Measurements from ENCODE around the gene SUPV3L1. TPM values are rescaled to one million over a fixed set of nuclear protein-coding genes. Genes with fewer than 3 reads are reported as not detected.
"Not testable (repeated sequence)": the region's sequence is repeated elsewhere in the genome, so short reads cannot be mapped to it uniquely, and the experiment has no call there.

Gene SUPV3L1
- total and polyA plus RNA-seq, 4 donors: 14.1 to 21.7 (median 17.5) TPM

DNA sequence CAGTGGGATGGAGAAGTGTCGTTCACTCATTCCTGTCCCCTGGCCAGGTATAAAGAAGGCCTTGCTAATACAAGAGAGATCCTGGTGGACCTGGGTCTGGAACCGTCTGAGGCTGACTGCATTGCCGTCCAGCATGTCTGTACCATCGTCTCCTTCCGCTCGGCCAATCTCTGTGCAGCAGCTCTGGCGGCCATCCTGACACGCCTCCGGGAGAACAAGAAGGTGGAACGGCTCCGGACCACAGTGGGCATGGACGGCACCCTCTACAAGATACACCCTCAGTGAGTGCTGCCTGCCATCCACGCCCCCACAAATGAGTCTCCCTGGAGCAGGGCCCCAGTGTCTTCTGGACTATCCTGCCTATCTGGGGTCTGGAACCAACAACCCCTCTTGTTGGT is 67.3 kb downstream of the SUPV3L1 start:
- H3K9me3 ChIP-seq (ENCODE audit: control insufficient read depth in 4 of 4, low read length in 3 of 4): no peaks in the 10 kb centered on the region
- H3K27me3 ChIP-seq (ENCODE audit: control insufficient read depth in 4 of 4, insufficient read depth in 4 of 4, low read length in 3 of 4): no peaks in the 10 kb centered on the region
- H3K9ac ChIP-seq (ENCODE audit: low read depth in 1 of 2, low read length in 2 of 2): no peak overlapping the region
- TF ChIP-seq ATF3 (IDR thresholded peaks at IDR 0.05) (no peak), YY1 (IDR thresholded peaks at IDR 0.05) (no peak), TAF1 (conservative IDR thresholded peaks at IDR 0.05) (no peak), REST (IDR thresholded peaks at IDR 0.05) (no peak), JUND (IDR thresholded peaks at IDR 0.05) (no peak), EGR1 (IDR thresholded peaks at IDR 0.05; ENCODE audit: low read depth in 2 of 2) (no peak), NR2F2 (IDR thresholded peaks at IDR 0.05) (no peak)
- H3K27ac ChIP-seq (ENCODE audit: low read depth in 1 of 2, low read length in 2 of 2): no peak overlapping the region
- H3K4me1 ChIP-seq (ENCODE audit: control insufficient read depth in 4 of 4, insufficient read depth in 4 of 4, low read length in 3 of 4): no peaks in the 10 kb centered on the region
- WGBS: 96% methylated on average over 13 of the region's 13 CpGs
- no peak for DNase-seq (ENCODE audit: low spot score)
- H3K4me3 ChIP-seq (ENCODE audit: low read depth in 1 of 3, low read length in 3 of 3): no peak overlapping the region
- H3K36me3 ChIP-seq (ENCODE audit: control insufficient read depth in 4 of 4, insufficient read depth in 3 of 4, low read depth in 1 of 4, low read length in 3 of 4): no peaks in the 10 kb centered on the region

DNA sequence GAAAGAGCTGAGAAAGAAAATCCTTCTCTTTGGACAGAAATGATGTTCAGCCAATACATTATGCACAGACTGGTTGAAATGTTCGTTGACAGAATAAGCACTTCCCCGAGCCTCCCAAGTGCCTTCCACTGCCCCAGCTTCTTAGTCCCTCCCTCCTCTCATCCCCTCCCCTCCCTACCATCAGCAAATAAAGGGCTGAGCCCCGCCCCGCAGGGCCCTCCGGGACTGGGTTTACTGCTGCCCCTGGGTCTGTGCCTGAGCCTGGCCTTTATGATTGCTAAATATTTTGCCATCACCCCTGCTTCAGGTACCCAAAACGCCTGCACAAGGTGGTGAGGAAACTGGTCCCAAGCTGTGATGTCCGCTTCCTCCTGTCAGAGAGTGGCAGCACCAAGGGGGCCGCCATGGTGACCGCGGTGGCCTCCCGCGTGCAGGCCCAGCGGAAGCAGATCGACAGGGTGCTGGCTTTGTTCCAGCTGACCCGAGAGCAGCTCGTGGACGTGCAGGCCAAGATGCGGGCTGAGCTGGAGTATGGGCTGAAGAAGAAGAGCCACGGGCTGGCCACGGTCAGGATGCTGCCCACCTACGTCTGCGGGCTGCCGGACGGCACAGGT is 68.2 kb downstream of the SUPV3L1 start:
- 87% methylated on average over 24 of the region's 24 CpGs for WGBS
- H3K4me1 ChIP-seq (ENCODE audit: control insufficient read depth in 4 of 4, insufficient read depth in 4 of 4, low read length in 3 of 4): no peaks in the 10 kb centered on the region
- DNase-seq (ENCODE audit: low spot score): no peak
- no peak overlapping the region for H3K27ac ChIP-seq (ENCODE audit: low read depth in 1 of 2, low read length in 2 of 2)
- H3K9ac ChIP-seq (ENCODE audit: low read depth in 1 of 2, low read length in 2 of 2): no peak overlapping the region
- no peaks in the 10 kb centered on the region for H3K9me3 ChIP-seq (ENCODE audit: control insufficient read depth in 4 of 4, low read length in 3 of 4)
- no peak overlapping the region for H3K4me3 ChIP-seq (ENCODE audit: low read depth in 1 of 3, low read length in 3 of 3)
- H3K27me3 ChIP-seq (ENCODE audit: control insufficient read depth in 4 of 4, insufficient read depth in 4 of 4, low read length in 3 of 4): no peaks in the 10 kb centered on the region
- H3K36me3 ChIP-seq (ENCODE audit: control insufficient read depth in 4 of 4, insufficient read depth in 3 of 4, low read depth in 1 of 4, low read length in 3 of 4): no peaks in the 10 kb centered on the region
- TF ChIP-seq TAF1 (conservative IDR thresholded peaks at IDR 0.05) (no peak), FOXA1 (IDR thresholded peaks at IDR 0.05) (no peak), SP1 (IDR thresholded peaks at IDR 0.05) (no peak), HNF4G (IDR thresholded peaks at IDR 0.05) (no peak), YY1 (IDR thresholded peaks at IDR 0.05) (no peak)
- TF ChIP-seq, protein P1, sequence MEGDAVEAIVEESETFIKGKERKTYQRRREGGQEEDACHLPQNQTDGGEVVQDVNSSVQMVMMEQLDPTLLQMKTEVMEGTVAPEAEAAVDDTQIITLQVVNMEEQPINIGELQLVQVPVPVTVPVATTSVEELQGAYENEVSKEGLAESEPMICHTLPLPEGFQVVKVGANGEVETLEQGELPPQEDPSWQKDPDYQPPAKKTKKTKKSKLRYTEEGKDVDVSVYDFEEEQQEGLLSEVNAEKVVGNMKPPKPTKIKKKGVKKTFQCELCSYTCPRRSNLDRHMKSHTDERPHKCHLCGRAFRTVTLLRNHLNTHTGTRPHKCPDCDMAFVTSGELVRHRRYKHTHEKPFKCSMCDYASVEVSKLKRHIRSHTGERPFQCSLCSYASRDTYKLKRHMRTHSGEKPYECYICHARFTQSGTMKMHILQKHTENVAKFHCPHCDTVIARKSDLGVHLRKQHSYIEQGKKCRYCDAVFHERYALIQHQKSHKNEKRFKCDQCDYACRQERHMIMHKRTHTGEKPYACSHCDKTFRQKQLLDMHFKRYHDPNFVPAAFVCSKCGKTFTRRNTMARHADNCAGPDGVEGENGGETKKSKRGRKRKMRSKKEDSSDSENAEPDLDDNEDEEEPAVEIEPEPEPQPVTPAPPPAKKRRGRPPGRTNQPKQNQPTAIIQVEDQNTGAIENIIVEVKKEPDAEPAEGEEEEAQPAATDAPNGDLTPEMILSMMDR (IDR thresholded peaks at IDR 0.05; ENCODE audit: low read depth, low read length, missing input control): no peak

GRCh38 chr10:69250041-69250440 is 70.0 kb downstream of the SUPV3L1 start:
- Histone ChIP-seq H3K4me3 (ENCODE audit: low read depth in 1 of 3, low read length in 3 of 3) (no peak overlapping the region), H3K27ac (ENCODE audit: low read depth in 1 of 2, low read length in 2 of 2) (no peak overlapping the region), H3K27me3 (ENCODE audit: control insufficient read depth in 4 of 4, insufficient read depth in 4 of 4, low read length in 3 of 4) (no peaks in the 10 kb centered on the region), H3K36me3 (ENCODE audit: control insufficient read depth in 4 of 4, insufficient read depth in 3 of 4, low read depth in 1 of 4, low read length in 3 of 4) (no peaks in the 10 kb centered on the region), H3K4me1 (ENCODE audit: control insufficient read depth in 4 of 4, insufficient read depth in 4 of 4, low read length in 3 of 4) (no peaks in the 10 kb centered on the region), H3K9ac (ENCODE audit: low read depth in 1 of 2, low read length in 2 of 2) (no peak overlapping the region), H3K9me3 (ENCODE audit: control insufficient read depth in 4 of 4, low read length in 3 of 4) (no peaks in the 10 kb centered on the region)
- WGBS: 95% methylated on average over 14 of the region's 14 CpGs
- DNase-seq (ENCODE audit: low spot score): no peak
- no peak for TF ChIP-seq RAD21 (IDR thresholded peaks at IDR 0.05)
- no peak for TF ChIP-seq ATF3 (IDR thresholded peaks at IDR 0.05)
- TF ChIP-seq NR2F2 (IDR thresholded peaks at IDR 0.05): no peak

DNA sequence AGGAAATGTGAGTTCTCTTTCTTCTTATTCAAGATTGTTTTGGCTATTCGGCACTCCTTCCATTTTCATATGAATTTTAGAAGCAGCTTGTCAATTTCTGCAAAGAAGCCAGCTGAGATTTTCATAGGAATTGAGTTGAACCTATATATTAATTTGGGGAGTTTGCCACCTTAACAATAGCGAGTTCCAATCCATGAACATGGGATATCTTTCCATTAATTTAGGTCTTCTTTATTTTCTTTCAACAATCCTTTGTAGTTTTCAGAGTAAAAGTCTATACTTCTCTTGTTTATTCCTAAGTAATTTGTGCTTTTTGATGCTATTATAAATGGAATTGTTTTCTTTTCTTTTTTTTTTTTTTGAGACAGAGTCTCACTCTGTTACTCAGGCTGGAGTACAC is 71.4 kb downstream of the SUPV3L1 start:
- H3K27ac ChIP-seq (ENCODE audit: low read depth in 1 of 2, low read length in 2 of 2); DNase-seq (ENCODE audit: low spot score); H3K36me3 ChIP-seq (ENCODE audit: control insufficient read depth in 4 of 4, insufficient read depth in 3 of 4, low read depth in 1 of 4, low read length in 3 of 4); H3K9me3 ChIP-seq (ENCODE audit: control insufficient read depth in 4 of 4, low read length in 3 of 4); H3K9ac ChIP-seq (ENCODE audit: low read depth in 1 of 2, low read length in 2 of 2); H3K4me3 ChIP-seq (ENCODE audit: low read depth in 1 of 3, low read length in 3 of 3); H3K4me1 ChIP-seq (ENCODE audit: control insufficient read depth in 4 of 4, insufficient read depth in 4 of 4, low read length in 3 of 4); H3K27me3 ChIP-seq (ENCODE audit: control insufficient read depth in 4 of 4, insufficient read depth in 4 of 4, low read length in 3 of 4): not testable (repeated sequence)
- 95% methylated on average over 2 of the region's 2 CpGs for WGBS
